Astrocyte of the hippocampus (primary cell): Measurements from ENCODE around the gene NOP14.

Source experiments
- DNase-seq: peaks from one replicate; pipeline ENCODE4 v3.0.0; 2011; ENCODE audit warnings: low read depth, low spot score

NOP14 gene

GRCh38 chr4:2914256-2915126 is 48.7 kb downstream of the NOP14 start:
- DNase-seq, result peak; percentile 40

- no peak for DNase-seq
Measured at GRCh38 chr4:2913168-2913567, 50.0 kb downstream of the NOP14 start.

DNA sequence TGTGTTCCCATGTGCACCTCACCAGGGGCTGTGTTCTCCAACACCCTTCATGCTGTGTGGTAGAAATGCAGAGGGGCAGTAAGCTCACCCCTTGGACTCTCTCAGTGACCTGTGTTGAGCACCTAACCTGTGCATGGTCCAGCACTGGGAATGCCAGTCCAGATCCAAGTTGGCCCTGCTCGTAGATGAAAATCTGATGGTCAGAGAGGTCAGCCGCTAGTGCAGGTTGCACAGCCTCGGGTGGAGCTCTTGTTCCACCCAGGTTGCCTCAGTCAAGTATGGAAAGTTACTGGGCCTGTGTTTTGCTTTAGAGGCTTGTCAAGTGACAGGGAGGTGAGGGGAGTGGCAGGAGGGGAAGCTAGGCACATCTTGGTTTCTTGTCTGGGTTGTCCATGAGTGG is 51.3 kb downstream of the NOP14 start:
- DNase-seq, result no peak

DNA sequence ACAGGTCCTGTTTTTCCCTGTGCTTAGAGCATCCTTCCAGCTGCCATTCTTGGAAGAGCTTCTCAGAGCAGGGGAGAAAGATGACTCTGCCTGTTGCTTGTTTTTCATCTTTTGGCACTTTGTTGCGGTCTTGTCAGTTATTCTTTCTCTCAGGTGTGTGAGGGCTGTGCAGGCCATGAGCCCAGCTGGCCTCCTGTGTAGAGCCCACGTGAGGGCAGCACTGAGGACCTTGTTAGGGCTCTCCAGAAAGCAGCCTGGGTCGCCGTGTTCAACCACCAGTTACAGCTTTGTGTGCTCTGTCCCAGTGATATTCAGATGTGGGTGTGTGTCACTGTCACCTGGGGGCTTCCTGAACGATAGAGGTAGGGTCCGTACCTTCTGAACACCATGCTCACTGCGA is 52.8 kb downstream of the NOP14 start:
- no peak for DNase-seq

- no peak for DNase-seq
Measured at GRCh38 chr4:2909583-2909982, 53.6 kb downstream of the NOP14 start.

- no peak for DNase-seq
Measured at GRCh38 chr4:2908686-2909085, 54.5 kb downstream of the NOP14 start.

DNA sequence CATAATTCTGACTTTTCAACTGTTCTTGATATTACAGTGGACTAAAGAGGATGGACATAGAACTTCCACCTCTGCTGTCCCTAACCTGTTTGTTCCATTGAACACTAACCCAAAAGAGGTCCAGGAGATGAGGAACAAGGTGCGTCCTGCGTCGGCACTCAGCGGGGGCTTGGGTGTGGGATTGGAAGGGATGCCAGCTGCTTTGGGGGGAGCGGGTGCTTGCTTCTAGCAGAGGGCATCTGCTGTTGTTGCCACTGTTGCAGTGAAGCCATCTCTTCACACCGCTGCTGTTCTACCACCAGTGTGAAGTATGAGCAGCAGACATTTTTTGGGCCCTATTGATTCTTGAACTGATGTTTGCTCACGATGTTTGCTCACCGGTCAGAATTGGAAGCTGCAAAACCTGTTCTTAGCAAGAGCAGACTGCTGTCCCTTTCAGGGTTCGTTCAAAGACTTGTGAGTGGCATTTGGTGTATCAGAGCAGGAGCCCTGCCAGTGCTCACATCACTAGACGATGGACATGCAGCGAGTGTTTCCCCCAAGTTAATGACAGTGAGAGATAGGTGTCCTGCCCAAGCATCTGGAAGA is 55.4 kb downstream of the NOP14 start:
- no peak for DNase-seq

- no peak for DNase-seq
Measured at GRCh38 chr4:2907226-2907625, 56.0 kb downstream of the NOP14 start.

- no peak for DNase-seq
Measured at GRCh38 chr4:2906218-2906617, 57.0 kb downstream of the NOP14 start.

GRCh38 chr4:2905544-2905943 is 57.7 kb downstream of the NOP14 start:
- no peak for DNase-seq

DNA sequence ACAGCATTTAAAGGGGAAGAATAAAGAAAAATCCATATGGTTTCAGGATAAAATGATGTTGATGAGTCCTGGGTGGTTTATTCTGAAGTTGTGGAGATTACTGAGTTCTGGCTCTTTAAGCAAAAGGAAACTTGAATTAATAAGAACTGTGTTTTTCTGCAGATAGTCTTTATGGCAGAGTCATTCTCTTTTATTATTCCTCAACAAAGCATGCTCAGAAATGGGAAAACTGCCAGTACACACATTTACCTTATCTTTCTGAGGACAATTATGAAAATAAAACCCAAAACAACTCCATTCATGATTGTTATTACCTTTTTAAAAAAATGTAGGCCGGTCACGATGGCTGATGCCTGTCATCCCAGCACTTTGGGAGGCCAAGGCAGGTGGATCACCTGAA is 61.1 kb downstream of the NOP14 start:
- DNase-seq, result peak; percentile 28

- no peak for DNase-seq
Measured at GRCh38 chr4:2901186-2901585, 62.0 kb downstream of the NOP14 start.

GRCh38 chr4:2900741-2901140 is 62.5 kb downstream of the NOP14 start:
- DNase-seq, result no peak

GRCh38 chr4:2898001-2898400 is 65.2 kb downstream of the NOP14 start:
- peak; percentile 11 for DNase-seq

DNA sequence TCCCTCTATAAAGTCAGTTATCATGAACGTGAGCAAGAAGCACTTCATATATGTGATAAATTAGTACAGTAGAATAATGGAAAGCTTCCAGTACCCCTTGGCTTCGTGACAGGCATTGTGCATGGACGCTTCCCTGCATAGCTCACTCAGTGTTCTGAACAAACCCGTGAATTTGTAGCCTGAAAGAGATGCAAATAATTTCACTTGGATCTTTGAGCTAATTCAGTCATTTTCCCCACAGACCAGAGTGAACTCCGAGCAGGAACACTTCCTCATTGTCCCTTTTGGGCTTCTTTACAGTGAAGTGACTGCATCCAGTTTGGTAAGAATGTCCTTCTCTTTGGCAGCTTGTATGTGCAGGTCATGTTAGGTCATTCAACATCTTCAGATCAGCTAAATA is 69.4 kb downstream of the NOP14 start:
- peak; percentile 46 for DNase-seq

DNA sequence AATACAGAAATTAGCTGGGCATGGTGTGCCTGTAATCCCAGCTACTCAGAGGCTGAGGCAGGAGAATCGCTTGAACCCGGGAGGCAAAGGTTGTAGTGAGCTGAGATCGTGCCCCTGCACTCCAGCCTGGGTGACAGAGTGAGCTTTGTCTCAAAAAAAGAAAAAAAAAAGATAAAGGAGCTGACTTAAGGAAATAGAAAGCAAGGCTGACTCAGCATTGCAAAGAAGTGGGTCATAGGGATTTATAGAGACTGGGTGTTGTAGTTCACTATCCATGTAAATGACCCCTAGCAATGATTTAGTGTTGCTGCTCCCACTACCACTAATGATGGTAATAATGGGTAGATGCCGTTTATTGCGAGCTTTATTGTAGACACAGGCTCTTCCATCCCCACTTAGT is 71.9 kb downstream of the NOP14 start:
- DNase-seq, result peak; percentile 55

DNA sequence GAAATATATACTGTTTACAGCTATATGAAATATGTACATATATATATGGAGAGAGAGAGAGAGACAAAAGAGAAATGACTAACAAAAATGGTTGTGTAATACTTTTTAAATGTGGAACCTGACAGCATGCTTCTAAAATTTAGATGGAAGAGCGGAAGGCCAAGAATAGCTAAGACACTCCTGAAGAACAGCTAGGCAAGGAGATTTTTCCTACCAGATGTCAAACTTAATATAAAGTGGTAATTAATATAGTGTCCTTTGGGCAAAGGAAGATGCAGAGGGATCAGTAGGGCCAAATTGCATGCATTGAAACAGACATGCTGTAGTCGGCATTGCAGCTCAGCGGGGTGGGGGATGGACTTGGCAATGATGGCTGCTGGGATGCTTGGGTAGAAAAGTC is 74.3 kb downstream of the NOP14 start:
- no peak for DNase-seq
